Measurements from ENCODE around the gene SETD1B.
A peak's percentile ranks its signal among the peaks of the same experiment; 100 is the strongest.

Gene SETD1B

GRCh38 chr12:121822393-121823100, 18.7 kb downstream of the SETD1B start:
- no peak for TF ChIP-seq CTCF (conservative IDR thresholded peaks at IDR 0.05; ENCODE audit: control insufficient read depth, insufficient read depth, low read depth, low read length)
- H3K4me3 ChIP-seq (ENCODE audit: control insufficient read depth, low read depth, low read length) = no peak overlapping the region

DNA sequence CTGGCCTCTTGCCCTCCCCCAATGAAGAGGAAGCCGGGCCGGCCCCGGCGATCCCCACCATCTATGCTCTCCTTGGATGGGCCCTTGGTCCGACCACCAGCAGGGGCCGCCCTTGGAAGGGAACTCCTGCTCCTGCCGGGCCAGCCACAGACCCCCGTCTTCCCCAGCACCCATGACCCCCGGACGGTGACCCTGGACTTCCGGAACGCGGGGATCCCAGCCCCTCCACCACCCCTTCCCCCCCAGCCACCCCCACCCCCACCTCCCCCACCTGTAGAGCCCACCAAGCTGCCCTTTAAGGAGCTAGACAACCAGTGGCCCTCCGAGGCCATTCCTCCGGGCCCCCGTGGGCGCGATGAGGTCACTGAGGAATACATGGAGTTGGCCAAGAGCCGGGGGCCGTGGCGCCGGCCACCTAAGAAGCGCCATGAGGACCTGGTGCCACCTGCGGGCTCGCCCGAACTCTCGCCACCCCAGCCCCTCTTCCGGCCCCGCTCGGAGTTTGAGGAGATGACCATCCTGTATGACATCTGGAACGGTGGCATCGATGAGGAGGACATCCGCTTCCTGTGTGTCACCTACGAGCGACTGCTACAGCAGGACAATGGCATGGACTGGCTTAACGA, 19.4 kb downstream of the SETD1B start:
- no peak for DNase-seq (ENCODE audit: low read depth)
- TF ChIP-seq CTCF (conservative IDR thresholded peaks at IDR 0.05; ENCODE audit: control insufficient read depth, insufficient read depth, low read depth, low read length) = peak; percentile 7
- H3K4me3 ChIP-seq (ENCODE audit: control insufficient read depth, low read depth, low read length) = no peak overlapping the region

More at GRCh38 chr12:121822393-121823100, 18.7 kb downstream of the SETD1B start:
- DNase-seq (ENCODE audit: low read depth) = no peak

- no peak for DNase-seq (ENCODE audit: low read depth)
- no peak for TF ChIP-seq CTCF (conservative IDR thresholded peaks at IDR 0.05; ENCODE audit: control insufficient read depth, insufficient read depth, low read depth, low read length)
- no peak overlapping the region for H3K4me3 ChIP-seq (ENCODE audit: control insufficient read depth, low read depth, low read length)
Measured at GRCh38 chr12:121823727-121824115, 19.9 kb downstream of the SETD1B start.

- H3K4me3 ChIP-seq (ENCODE audit: control insufficient read depth, low read depth, low read length) = no peak overlapping the region
- DNase-seq (ENCODE audit: low read depth) = no peak
- no peak for TF ChIP-seq CTCF (conservative IDR thresholded peaks at IDR 0.05; ENCODE audit: control insufficient read depth, insufficient read depth, low read depth, low read length)
Measured at GRCh38 chr12:121825041-121825523, 21.3 kb downstream of the SETD1B start.

DNA sequence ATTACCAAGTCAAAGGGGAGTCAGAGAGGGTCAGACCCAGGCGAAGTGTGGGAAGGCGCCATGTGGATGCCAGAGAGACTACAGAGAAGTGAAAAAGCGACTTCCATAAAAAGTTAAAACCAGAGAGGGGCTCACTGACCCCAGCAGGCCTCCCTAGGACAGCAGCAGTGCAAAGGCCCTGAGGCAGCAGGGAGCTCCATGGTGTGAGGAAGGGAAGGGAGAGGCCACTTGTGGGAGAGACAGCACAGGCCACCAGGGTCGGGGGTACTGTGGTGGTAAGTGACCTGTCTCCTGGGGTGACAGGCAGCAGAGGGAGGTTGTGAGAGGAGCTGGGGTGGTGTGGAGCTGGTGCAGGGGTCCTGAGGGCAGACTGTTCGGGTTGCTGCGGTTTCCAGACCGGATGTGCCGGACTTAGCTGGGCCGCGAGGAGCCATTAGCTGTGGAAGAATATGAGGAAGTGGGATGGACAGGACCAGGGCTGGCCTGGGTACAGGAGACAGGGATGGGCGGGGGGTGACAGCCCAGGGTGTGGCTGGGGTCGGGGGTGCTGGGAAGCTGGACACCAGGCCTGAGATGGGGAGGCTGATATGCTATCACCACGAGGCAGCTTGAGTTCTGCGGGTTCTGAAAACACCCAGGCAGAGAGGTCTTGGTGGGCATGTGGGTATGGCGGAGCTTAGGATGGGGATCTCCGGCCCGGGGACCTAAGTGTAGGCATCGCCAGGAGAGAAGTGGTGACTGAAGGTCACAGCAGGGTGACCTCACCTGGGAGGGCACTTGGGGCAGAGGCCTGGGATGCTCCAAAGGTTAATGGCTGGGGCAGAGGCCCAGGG, 22.7 kb downstream of the SETD1B start:
- TF ChIP-seq CTCF (conservative IDR thresholded peaks at IDR 0.05; ENCODE audit: control insufficient read depth, insufficient read depth, low read depth, low read length) = no peak
- DNase-seq (ENCODE audit: low read depth) = no peak
- H3K4me3 ChIP-seq (ENCODE audit: control insufficient read depth, low read depth, low read length) = no peak overlapping the region

GRCh38 chr12:121827351-121828099, 23.7 kb downstream of the SETD1B start:
- no peak overlapping the region for H3K4me3 ChIP-seq (ENCODE audit: control insufficient read depth, low read depth, low read length)
- no peak for DNase-seq (ENCODE audit: low read depth)
- TF ChIP-seq CTCF (conservative IDR thresholded peaks at IDR 0.05; ENCODE audit: control insufficient read depth, insufficient read depth, low read depth, low read length) = no peak

All from fibroblast of mammary gland (primary cell).